Measurements from ENCODE around the gene RNF225.
"Not testable (repeated sequence)": the region's sequence is repeated elsewhere in the genome, so short reads cannot be mapped to it uniquely, and the experiment has no call there.

The RNF225 gene

GRCh38 chr19:58362272-58362994 lies 33.0 kb upstream of the RNF225 start, which contains the start of gene ZNF497:
ZNF497 (minus strand) TSS chr19:58362751; CDS start chr19:58357635, 5,116 bp downstream.
- DNase-seq, result peak; percentile 91

- no peak for DNase-seq
Measured at GRCh38 chr19:58364146-58364545, 31.3 kb upstream of the RNF225 start.

GRCh38 chr19:58366585-58367430 lies 28.6 kb upstream of the RNF225 start:
- no peak for DNase-seq

GRCh38 chr19:58367698-58368454 lies 27.6 kb upstream of the RNF225 start:
- DNase-seq, result no peak

GRCh38 chr19:58368561-58369360 lies 26.7 kb upstream of the RNF225 start:
- DNase-seq, result no peak

- DNase-seq, result no peak
Measured at GRCh38 chr19:58372311-58373133, 22.9 kb upstream of the RNF225 start.

GRCh38 chr19:58374200-58374599 lies 21.3 kb upstream of the RNF225 start:
- DNase-seq, result no peak

GRCh38 chr19:58376724-58377123 lies 18.7 kb upstream of the RNF225 start:
- not testable (repeated sequence) for DNase-seq

GRCh38 chr19:58379246-58379645 lies 16.2 kb upstream of the RNF225 start:
- DNase-seq, result no peak

- no peak for DNase-seq
Measured at GRCh38 chr19:58380037-58380661, 15.3 kb upstream of the RNF225 start.

GRCh38 chr19:58380662-58381459 lies 14.6 kb upstream of the RNF225 start, which contains the start of gene ZNF837:
ZNF837 (minus strand) TSS chr19:58381030; CDS start chr19:58369332, 11,698 bp downstream.
- DNase-seq, result peak; percentile 100

GRCh38 chr19:58381460-58382212 lies 13.8 kb upstream of the RNF225 start:
- no peak for DNase-seq

- no peak for DNase-seq
Measured at GRCh38 chr19:58382997-58383603, 12.4 kb upstream of the RNF225 start.

GRCh38 chr19:58385313-58385890 lies 10.1 kb upstream of the RNF225 start:
- DNase-seq, result no peak

- no peak for DNase-seq
Measured at GRCh38 chr19:58385891-58386575, 9.4 kb upstream of the RNF225 start.

GRCh38 chr19:58386576-58387337 lies 8.7 kb upstream of the RNF225 start, which contains the start of gene RPS5:
RPS5 (plus strand) TSS chr19:58387269; CDS start chr19:58388138, 869 bp downstream.
- DNase-seq, result peak; percentile 93
